ENCODE results near the gene C7.
"Not testable (repeated sequence)": the region's sequence is repeated elsewhere in the genome, so short reads cannot be mapped to it uniquely, and the experiment has no call there.

Gene C7

DNA sequence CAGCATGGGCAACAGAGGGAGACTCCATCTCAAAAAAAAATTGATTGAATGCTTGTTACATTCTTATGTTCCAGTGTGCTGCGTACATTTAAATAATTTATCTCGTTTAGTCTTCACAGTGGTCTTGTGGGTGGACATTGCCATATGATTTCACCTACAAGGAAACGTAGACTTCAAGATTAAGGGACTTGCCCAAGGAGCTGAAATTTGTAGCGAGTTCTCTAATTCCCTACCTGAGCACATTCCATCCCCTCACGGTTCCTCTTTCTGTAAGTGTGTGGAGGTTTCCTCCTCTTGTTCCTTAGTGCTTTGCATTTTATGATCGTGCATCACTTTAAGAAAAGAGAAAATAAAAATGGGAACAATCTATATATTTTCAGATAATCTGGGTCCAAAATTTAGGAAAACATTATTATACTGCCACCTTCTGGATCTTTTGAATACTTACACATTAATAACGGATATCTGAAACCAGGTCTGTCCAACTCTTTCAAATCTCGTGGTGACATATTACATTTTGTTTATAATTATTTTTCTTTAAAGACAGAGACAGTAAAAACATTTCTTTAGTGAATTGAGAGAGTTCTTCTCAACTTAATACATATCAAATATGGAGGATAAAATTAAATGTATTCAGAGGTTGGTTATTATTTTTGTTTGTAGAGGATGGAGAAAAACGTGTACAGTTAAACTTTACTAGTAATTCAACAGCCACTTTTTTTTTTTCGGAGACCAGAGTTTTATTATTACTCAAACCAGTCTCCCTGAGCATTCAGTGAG is 29.9 kb upstream of the C7 start:
- H3K36me3 ChIP-seq (ENCODE audit: control insufficient read depth in 5 of 5, insufficient read depth in 5 of 5, low read length in 5 of 5) = no peaks in the 10 kb centered on the region
- H3K4me1 ChIP-seq (ENCODE audit: control insufficient read depth in 5 of 5, insufficient read depth in 5 of 5, low read length in 5 of 5) = peaks cover 0 to 3% (median 2%) of the 10 kb centered on the region in 5 donors
- H3K9ac ChIP-seq (ENCODE audit: low read length in 5 of 5) = no peak overlapping the region
- no peak overlapping the region for H3K27ac ChIP-seq (ENCODE audit: low read depth, low read length)
- peaks cover 0 to 2% (median 0%) of the 10 kb centered on the region in 5 donors for H3K9me3 ChIP-seq (ENCODE audit: control insufficient read depth in 5 of 5, low read length in 5 of 5)
- no peak overlapping the region for H3K4me3 ChIP-seq (ENCODE audit: low read depth in 1 of 5, low read length in 5 of 5)
- H3K27me3 ChIP-seq (ENCODE audit: control insufficient read depth in 5 of 5, insufficient read depth in 4 of 5, low read length in 5 of 5) = no peaks in the 10 kb centered on the region

DNA sequence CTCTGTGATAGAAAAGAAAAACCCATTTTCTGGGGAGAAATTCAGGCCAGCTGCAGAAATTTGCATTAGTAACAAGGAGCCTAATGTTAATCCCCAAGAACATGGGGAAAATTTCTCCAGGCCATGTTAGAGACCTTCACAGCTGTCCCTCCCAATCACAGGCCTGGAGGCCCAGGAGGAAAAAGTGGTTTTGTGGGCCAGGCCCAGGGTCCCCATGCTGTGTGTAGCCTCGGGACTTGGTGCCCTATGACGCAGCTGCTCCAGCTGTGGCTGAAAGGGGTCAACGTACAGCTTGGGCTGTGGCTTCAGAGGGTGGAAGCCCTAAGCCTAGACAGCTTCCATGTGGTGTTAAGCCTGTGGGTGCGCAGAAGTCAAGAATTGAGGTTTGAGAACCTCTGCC is 27.0 kb upstream of the C7 start:
- Histone ChIP-seq H3K4me1 (ENCODE audit: control insufficient read depth in 5 of 5, insufficient read depth in 5 of 5, low read length in 5 of 5) (peaks cover 0 to 3% (median 2%) of the 10 kb centered on the region in 5 donors), H3K9ac (ENCODE audit: low read length in 5 of 5) (no peak overlapping the region), H3K27ac (ENCODE audit: low read depth, low read length) (no peak overlapping the region), H3K27me3 (ENCODE audit: control insufficient read depth in 5 of 5, insufficient read depth in 4 of 5, low read length in 5 of 5) (no peaks in the 10 kb centered on the region), H3K4me3 (ENCODE audit: low read depth in 1 of 5, low read length in 5 of 5) (no peak overlapping the region), H3K9me3 (ENCODE audit: control insufficient read depth in 5 of 5, low read length in 5 of 5) (peaks cover 0 to 2% (median 0%) of the 10 kb centered on the region in 5 donors), H3K36me3 (ENCODE audit: control insufficient read depth in 5 of 5, insufficient read depth in 5 of 5, low read length in 5 of 5) (no peaks in the 10 kb centered on the region)

DNA sequence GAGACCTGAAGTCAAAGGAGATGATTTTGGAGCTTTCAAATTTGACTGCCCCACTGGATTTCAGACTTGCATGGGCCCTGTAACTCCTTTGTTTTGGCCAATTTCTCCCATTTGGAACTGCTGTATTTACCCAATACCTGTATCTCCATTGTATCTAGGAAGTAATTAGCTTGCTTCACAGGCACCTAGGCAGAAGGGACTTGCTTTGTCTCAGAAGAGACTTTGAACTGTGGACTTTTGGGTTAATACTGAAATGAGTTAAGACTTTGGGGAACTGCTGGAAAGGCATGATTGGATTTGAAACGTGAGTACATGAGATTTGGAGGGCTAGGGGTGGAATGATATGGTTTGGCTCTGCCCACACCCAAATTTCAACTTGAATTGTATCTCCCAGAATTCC is 26.2 kb upstream of the C7 start:
- not testable (repeated sequence) for H3K9ac ChIP-seq (ENCODE audit: low read length in 5 of 5); H3K9me3 ChIP-seq (ENCODE audit: control insufficient read depth in 5 of 5, low read length in 5 of 5); H3K4me3 ChIP-seq (ENCODE audit: low read depth in 1 of 5, low read length in 5 of 5); H3K36me3 ChIP-seq (ENCODE audit: control insufficient read depth in 5 of 5, insufficient read depth in 5 of 5, low read length in 5 of 5); H3K4me1 ChIP-seq (ENCODE audit: control insufficient read depth in 5 of 5, insufficient read depth in 5 of 5, low read length in 5 of 5); H3K27ac ChIP-seq (ENCODE audit: low read depth, low read length); H3K27me3 ChIP-seq (ENCODE audit: control insufficient read depth in 5 of 5, insufficient read depth in 4 of 5, low read length in 5 of 5)

DNA sequence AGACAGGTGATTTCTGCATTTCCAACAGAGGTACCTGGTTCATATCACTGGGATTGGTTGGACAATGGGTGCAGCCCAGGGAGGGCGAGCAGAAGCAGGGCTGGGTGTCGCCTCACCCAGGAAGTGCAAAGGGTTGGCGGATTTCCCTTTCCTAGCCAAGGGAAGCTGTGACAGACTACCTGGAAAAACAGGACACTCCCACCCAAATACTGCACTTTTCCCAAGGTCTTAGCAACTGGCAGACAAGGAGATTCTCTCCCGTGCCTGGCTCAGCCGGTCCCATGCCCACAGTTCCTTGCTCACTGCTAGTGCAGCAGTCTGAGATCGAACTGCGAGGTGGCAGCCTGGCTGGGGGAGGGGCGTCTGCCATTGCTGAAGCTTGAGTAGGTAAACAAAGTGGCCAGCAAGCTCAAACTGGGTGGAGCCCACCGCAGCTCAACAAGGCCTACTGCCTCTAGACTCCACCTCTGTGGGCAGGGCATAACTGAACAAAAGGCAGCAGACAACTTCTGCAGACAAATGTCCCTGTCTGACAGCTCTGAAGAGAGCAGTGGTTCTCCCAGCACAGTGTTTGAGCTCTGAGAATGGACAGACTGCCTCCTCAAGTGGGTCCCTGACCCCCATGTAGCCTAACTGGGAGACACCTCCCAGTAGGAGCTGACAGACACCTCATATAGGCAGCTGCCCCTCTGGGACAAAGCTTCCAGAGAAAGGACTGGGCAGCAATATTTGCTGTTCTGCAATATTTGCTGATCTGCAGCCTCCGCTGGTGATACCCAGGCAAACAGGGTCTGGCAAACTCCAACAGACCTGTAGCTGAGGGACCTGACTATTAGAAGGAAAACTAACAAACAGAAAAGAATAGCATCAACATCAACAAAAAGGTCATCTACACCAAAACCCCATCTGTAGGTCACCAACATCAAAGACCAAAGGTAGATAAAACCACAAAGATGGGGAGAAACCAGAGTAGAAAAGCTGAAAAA is 13.6 kb upstream of the C7 start:
- not testable (repeated sequence) for H3K27ac ChIP-seq (ENCODE audit: low read depth, low read length); H3K9ac ChIP-seq (ENCODE audit: low read length in 5 of 5); H3K27me3 ChIP-seq (ENCODE audit: control insufficient read depth in 5 of 5, insufficient read depth in 4 of 5, low read length in 5 of 5); H3K36me3 ChIP-seq (ENCODE audit: control insufficient read depth in 5 of 5, insufficient read depth in 5 of 5, low read length in 5 of 5); H3K9me3 ChIP-seq (ENCODE audit: control insufficient read depth in 5 of 5, low read length in 5 of 5); H3K4me3 ChIP-seq (ENCODE audit: low read depth in 1 of 5, low read length in 5 of 5); H3K4me1 ChIP-seq (ENCODE audit: control insufficient read depth in 5 of 5, insufficient read depth in 5 of 5, low read length in 5 of 5)

DNA sequence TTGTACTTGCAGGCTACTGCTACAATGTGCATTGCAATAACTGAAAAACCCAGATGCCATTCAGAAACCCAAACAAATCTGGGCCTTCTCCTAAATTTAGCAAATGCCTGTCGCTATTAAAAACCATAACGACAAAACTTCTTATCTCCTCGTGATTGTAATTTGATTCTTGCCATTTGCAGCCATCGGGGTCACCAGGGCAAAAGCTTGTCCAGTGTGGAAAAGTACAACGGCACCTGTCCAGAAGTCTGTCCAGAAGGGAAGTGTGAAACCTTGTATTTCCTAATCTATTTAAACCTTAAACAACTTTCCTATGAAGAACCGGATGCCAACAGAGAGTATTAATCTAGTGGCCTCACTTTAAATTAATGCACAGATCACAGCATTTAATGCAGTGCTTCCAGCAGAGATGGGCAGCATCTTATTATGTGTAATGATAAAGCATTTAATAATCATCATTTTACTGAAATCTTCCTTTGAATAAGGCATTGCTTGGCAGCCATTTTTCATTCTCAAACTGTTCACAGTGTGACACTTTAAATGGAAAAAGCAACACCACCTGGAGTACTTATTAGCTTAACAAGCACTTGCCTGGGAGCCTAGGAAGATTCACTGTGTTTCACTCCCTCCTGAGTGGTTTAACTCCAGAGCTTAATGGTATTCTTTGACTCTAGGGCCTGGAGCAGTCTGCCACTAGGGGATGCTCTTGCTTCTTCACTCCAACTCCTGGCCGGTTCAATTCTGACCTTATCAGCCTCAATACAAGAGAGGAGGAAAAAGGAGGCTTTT is 4.9 kb upstream of the C7 start:
- H3K36me3 ChIP-seq (ENCODE audit: control insufficient read depth in 5 of 5, insufficient read depth in 5 of 5, low read length in 5 of 5) = no peaks in the 10 kb centered on the region
- peak overlapping the region; percentile 47 for H3K27ac ChIP-seq (ENCODE audit: low read depth, low read length)
- H3K4me3 ChIP-seq (ENCODE audit: low read depth in 1 of 5, low read length in 5 of 5) = no peak overlapping the region
- peaks cover 2 to 19% (median 12%) of the 10 kb centered on the region in 5 donors for H3K4me1 ChIP-seq (ENCODE audit: control insufficient read depth in 5 of 5, insufficient read depth in 5 of 5, low read length in 5 of 5)
- H3K27me3 ChIP-seq (ENCODE audit: control insufficient read depth in 5 of 5, insufficient read depth in 4 of 5, low read length in 5 of 5) = no peaks in the 10 kb centered on the region
- H3K9ac ChIP-seq (ENCODE audit: low read length in 5 of 5) = no peak overlapping the region
- no peaks in the 10 kb centered on the region for H3K9me3 ChIP-seq (ENCODE audit: control insufficient read depth in 5 of 5, low read length in 5 of 5)

DNA sequence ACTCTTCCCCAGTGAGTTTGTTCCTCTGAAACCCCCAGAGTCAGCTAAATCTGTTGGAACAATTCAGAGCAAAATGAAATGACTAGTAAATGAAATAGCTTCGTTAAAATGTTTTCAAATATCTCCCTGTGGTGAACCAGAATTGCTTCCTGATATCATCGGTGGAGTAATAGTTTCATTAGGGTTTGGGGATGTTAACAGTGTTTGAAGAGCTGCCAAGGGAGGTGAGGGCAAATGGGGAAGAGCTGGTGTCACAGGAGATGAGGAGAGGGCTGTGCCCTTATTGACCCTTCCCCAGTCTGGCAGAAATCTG is 4.3 kb upstream of the C7 start:
- Histone ChIP-seq H3K27ac (ENCODE audit: low read depth, low read length) (peak overlapping the region; percentile 47), H3K9ac (ENCODE audit: low read length in 5 of 5) (no peak overlapping the region), H3K4me3 (ENCODE audit: low read depth in 1 of 5, low read length in 5 of 5) (no peak overlapping the region)

DNA sequence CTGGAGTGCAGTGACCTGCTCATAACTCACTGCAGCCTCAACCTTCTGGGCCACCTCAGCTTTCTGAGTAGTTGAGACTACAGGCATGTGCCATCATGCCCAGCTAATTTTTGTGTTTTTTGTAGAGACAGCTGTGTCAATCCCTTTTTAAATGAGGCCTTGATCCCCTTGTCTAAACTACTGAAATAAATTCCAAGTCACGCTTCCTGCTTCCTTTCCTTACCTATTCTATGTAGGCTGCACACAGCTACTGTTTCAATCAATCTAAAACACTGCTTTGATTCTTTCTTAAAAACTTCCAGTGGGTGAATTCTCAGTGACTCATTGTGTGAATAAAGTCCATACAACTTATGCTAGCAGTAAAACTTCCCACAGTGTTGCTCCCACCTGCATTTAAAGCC is 2.9 kb upstream of the C7 start:
- H3K4me3 ChIP-seq (ENCODE audit: low read depth in 1 of 5, low read length in 5 of 5) = no peak overlapping the region
- no peaks in the 10 kb centered on the region for H3K36me3 ChIP-seq (ENCODE audit: control insufficient read depth in 5 of 5, insufficient read depth in 5 of 5, low read length in 5 of 5)
- no peaks in the 10 kb centered on the region for H3K27me3 ChIP-seq (ENCODE audit: control insufficient read depth in 5 of 5, insufficient read depth in 4 of 5, low read length in 5 of 5)
- H3K9me3 ChIP-seq (ENCODE audit: control insufficient read depth in 5 of 5, low read length in 5 of 5) = no peaks in the 10 kb centered on the region
- H3K4me1 ChIP-seq (ENCODE audit: control insufficient read depth in 5 of 5, insufficient read depth in 5 of 5, low read length in 5 of 5) = peaks cover 2 to 19% (median 12%) of the 10 kb centered on the region in 5 donors
- no peak overlapping the region for H3K27ac ChIP-seq (ENCODE audit: low read depth, low read length)
- H3K9ac ChIP-seq (ENCODE audit: low read length in 5 of 5) = no peak overlapping the region

More for the DNA sequence above, 4.3 kb upstream of the C7 start:
- Histone ChIP-seq H3K27me3 (ENCODE audit: control insufficient read depth in 5 of 5, insufficient read depth in 4 of 5, low read length in 5 of 5) (no peaks in the 10 kb centered on the region), H3K9me3 (ENCODE audit: control insufficient read depth in 5 of 5, low read length in 5 of 5) (no peaks in the 10 kb centered on the region), H3K36me3 (ENCODE audit: control insufficient read depth in 5 of 5, insufficient read depth in 5 of 5, low read length in 5 of 5) (no peaks in the 10 kb centered on the region), H3K4me1 (ENCODE audit: control insufficient read depth in 5 of 5, insufficient read depth in 5 of 5, low read length in 5 of 5) (peaks cover 2 to 19% (median 12%) of the 10 kb centered on the region in 5 donors)

DNA sequence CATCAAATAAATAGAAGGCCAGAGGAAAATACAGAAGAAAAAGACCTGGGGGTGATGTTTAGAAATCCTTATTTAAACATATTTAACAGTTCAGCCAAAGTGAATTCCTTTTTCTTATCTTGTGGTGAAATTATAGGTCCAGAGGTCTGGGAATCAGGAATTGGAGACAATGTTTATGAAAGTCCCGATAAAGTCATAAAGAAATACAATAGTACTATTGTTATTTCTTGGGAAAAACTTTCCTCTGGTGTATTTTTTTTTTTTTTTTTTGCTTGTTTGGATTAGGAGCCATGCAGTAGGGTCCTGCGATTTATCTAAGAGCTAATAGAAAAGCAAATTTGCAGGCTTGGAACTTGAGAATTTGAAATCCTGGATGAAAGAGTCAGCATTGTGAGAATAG is 426 bp downstream of the C7 start:
- Histone ChIP-seq H3K27ac (ENCODE audit: low read depth, low read length) (no peak overlapping the region), H3K9ac (ENCODE audit: low read length in 5 of 5) (no peak overlapping the region), H3K36me3 (ENCODE audit: control insufficient read depth in 5 of 5, insufficient read depth in 5 of 5, low read length in 5 of 5) (no peaks in the 10 kb centered on the region), H3K4me1 (ENCODE audit: control insufficient read depth in 5 of 5, insufficient read depth in 5 of 5, low read length in 5 of 5) (peaks cover 0 to 10% (median 7%) of the 10 kb centered on the region in 5 donors), H3K9me3 (ENCODE audit: control insufficient read depth in 5 of 5, low read length in 5 of 5) (no peaks in the 10 kb centered on the region), H3K27me3 (ENCODE audit: control insufficient read depth in 5 of 5, insufficient read depth in 4 of 5, low read length in 5 of 5) (no peaks in the 10 kb centered on the region), H3K4me3 (ENCODE audit: low read depth in 1 of 5, low read length in 5 of 5) (no peak overlapping the region)

DNA sequence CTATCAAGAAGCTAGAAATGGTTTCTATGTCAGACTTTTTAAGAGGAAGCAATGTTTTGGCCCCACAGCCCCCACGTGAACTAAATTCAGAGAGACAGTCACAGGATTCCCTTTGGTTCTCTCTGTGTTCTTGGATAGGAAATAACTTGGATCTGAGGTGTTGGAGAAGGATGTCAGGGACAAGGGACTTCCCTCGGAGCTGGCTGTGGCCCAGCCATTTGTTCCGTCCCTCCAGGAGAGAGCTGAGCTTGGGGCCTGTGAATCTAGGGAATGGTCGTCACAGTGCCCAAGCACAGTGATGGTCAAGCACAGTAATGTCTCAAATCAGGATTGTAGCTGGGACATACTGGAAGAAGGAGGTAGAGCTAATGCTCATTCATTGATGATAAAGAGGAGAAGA is 2.0 kb downstream of the C7 start:
- Histone ChIP-seq H3K9me3 (ENCODE audit: control insufficient read depth in 5 of 5, low read length in 5 of 5) (no peaks in the 10 kb centered on the region), H3K27ac (ENCODE audit: low read depth, low read length) (no peak overlapping the region), H3K4me3 (ENCODE audit: low read depth in 1 of 5, low read length in 5 of 5) (no peak overlapping the region), H3K27me3 (ENCODE audit: control insufficient read depth in 5 of 5, insufficient read depth in 4 of 5, low read length in 5 of 5) (no peaks in the 10 kb centered on the region), H3K9ac (ENCODE audit: low read length in 5 of 5) (no peak overlapping the region), H3K4me1 (ENCODE audit: control insufficient read depth in 5 of 5, insufficient read depth in 5 of 5, low read length in 5 of 5) (peaks cover 0 to 15% (median 0%) of the 10 kb centered on the region in 5 donors), H3K36me3 (ENCODE audit: control insufficient read depth in 5 of 5, insufficient read depth in 5 of 5, low read length in 5 of 5) (no peaks in the 10 kb centered on the region)
